Activated CD4-positive, alpha-beta T cell treated with anti-CD3 and anti-CD28 coated beads, Interleukin-2, amount 50 U/mL, for 4 hours (primary cell): Measurements from ENCODE around the gene ATP7A.
A peak's percentile ranks its signal among the peaks of the same experiment; 100 is the strongest.

Source experiments
- DNase-seq, 2 experiments: peaks; one replicate each; pipeline ENCODE4 v3.0.0-alpha.2; 2020

ATP7A gene

DNA sequence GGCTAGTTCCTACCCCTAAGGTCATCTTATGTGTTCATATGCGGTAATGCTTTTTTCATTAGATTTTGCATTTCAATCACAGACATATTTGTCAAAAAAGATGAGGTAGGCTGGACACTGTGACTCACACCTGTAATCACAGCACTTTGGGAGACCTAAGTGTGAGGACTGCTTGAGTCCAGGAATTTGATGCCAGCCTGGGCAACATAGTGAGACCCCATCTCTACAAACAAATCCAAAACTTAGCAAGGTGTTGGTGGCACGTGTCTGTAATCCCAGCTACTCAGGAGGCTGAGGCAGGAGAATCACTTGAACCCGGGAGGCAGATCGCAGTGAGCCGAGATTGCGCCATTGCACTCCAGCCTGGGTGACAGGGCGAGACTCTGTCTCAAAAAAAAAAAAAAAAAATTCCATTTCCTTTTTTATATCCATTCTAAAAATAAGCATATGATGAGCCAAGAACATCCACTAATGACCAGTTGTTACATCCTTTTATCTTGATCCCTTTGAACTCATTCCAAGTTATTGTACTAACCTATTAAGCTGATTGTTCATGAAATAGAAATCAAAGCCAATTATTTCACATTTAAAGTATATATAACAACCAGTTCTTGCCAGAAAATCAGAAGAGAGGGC, 35.5 kb downstream of the ATP7A start:
- DNase-seq, result no peak

DNA sequence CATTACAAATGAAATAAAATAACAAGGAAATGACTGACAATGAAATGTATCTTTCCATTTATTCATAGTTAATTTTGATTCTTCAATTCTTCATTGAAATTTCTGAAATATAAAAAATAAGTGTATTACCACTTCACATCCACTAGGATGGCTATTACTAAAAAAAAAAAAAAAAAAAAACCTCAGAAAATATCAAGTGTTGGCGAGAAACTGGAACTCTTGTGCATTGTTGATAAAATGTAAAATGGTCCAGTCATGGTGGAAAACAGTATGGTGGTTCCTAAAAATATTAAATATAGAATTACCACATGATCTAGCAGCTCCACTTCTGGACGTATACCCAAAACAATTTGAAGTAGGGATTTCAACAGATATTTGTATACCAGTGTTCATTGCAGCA, 36.1 kb downstream of the ATP7A start:
- no peak for DNase-seq

DNA sequence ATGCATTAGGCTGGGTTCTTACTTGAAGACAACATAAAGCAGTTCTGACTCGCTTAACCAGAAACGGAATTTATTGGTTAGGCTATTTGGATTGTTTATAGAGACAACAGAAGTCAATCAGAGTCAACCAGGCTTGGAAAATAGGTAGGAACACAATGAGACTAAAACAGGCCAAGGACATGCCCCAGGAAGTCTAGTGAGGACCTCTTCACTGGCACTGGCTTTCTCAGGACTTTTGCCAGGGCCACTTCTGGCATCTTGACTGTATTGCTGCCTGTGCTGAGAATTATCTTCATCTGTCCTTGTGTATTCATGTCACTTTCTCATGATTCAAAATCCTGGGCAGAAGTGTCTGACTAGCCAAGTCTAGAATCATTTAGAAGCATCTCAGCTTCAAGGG, 39.3 kb downstream of the ATP7A start:
- no peak for DNase-seq

DNA sequence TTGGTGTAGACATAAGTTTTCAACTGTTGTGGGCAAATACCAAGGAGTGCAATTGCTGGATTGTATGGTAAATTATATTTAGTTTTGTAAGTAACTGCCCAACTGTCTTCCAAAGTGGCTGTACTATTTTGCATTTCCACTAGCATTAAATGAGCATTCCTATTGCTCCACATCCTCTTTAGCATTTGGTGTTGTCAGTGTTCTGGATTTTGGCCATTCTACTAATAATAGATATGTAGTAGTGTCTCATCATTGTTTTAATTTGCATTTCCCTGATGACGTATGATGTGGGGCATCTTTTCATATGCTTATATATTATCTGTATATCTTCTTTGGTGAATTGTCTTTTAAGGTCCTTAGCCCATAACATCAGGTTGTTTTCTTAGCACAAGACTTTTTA, 41.7 kb downstream of the ATP7A start:
- no peak for DNase-seq

DNA sequence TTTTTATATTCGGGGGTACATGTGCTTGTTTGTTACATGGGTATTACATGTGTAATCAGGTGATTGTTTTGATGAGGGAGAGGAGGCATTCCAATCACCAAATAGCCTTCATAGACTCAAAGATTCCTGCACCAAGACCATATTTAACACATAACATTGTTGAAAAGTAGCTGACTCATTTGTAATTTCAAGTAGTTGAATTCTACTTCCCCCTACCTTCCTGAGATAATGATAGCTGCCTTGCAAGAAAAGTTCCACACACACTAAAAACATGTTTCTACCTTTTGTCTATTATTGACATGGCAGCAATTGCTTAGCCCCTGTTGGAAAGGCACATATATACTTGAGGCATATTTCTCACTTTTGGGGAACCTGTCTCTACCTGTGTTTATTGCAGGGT, 42.8 kb downstream of the ATP7A start:
- DNase-seq, result no peak

DNA sequence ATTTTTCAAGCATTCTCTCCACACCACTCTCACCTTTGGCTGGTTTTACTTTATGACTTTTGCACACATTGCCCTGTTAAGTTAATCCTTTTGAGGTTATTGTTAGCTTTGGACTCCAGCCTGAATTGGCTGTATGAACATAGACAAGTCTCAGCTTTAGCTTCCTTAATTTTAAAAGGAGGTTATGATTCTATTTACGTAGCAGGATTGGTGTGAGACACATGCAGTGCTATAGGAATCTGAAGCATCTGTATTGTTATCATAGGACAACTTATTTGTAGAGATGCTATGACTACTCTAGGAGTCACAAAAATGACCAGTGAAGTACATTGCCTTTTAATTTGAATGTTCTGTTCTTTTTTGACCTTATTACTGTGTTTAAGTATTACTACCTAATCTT, 43.2 kb downstream of the ATP7A start:
- DNase-seq, result no peak

DNA sequence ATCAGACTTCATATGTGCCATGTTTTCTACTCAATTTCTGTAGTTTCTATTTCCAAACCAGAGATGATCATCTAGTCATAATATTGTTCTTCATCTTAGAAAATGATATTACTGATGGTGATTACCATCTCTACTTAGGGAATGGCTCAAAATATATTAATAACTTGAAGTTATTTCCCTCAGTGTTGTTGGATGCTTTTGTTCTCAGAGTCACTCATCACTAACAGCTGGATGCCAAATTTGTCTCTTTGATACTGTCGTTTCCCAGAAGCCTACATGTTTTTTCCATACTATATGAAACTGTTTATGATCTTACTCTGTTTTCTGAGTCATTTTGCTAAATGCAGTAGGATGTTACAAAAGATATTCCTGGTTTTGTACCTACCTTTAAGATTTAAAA, 50.1 kb downstream of the ATP7A start:
- DNase-seq, result no peak

DNA sequence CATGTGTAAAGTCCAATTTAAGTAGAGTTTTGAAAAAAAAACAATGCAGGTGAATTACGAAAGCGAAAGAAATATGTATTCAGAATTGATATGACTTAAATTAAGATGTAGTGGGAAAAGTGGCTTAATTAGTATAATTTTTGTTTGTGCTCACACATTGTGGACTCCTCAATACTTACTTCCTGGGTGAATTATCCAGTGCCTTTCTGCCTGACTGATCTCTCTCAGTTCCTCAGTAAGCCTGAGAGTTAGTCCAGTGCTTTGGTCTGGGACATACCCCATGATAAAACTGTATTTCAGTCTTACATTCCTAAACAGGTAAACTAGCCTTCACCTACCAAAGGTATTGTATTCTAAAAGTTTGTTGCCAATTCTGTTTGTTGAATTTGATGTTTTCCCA, 50.6 kb downstream of the ATP7A start:
- no peak for DNase-seq

DNA sequence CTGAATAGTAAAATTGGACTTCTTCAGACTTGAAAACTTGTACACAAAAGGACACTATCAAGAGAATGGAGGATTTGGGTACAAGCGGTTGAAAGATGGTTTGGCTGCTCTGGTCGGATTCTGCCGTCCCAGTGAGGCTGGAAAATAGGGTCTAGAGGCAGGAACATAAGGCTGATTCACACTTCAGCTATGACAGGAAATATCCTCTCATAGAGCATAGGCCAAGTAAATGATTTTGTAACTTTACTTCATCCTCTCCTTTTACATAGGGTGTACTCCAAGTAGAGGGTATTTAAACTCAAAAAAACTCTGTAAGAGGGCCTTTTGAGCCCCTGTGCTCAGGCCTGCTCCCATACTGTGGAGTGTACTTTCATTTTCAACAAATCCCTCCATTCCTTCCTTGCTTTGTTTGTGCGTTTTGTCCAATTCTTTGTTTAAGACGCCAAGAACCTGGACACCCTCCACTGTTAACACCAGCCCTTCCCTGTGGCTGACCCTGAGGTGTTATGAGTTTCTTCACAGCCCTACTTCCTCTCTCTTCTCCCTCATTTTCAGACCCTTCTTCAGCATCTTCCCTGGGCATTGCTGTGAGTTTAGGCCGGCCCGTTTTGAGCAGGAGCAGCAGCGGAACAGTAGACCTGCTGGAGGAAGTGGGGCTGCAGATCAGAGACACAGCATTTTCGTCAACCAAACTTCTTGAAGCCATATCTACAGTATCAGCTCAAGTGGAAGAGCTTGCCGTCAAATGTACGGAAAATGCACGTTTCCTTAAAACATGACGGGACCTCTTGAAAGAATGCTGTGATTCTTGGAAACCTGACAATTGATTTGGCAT, 51.8 kb downstream of the ATP7A start:
- DNase-seq, result no peak

DNA sequence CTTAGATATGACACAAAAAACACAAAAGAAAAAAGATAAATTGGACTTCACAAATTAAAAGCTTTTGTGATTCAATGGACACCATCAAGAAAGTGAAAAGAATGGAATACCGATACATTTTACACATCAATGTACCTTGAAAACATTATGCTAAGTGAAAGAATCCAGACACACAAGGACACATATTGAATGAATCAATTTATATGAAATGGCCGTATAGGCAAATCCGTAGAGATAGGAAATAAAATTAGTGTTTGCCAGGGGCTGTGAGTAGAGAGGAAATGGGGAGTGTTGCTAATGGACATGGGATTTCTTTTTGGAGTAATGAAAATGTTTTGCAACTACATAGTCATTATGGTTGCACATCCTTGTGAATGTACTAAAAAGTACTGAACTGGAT, 55.9 kb downstream of the ATP7A start:
- no peak for DNase-seq

DNA sequence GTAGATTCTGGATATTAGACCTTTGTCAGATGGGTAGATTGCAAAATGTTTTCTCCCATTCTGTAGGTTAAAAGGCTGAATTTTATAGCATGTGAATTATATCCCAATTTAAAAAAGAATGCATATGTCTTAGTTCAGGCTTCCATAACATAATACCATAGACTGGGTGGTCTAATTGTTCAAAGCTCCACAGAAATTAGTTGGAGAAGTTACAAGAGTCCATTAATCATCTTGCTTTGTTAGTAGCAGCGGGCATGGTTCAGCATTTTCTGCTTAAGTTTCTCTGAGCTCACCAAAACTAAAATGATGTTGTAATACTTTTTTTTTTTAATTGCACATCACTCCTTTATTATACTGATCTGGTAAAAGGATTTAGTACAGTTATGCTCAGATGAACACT, 57.1 kb downstream of the ATP7A start:
- no peak for DNase-seq

DNA sequence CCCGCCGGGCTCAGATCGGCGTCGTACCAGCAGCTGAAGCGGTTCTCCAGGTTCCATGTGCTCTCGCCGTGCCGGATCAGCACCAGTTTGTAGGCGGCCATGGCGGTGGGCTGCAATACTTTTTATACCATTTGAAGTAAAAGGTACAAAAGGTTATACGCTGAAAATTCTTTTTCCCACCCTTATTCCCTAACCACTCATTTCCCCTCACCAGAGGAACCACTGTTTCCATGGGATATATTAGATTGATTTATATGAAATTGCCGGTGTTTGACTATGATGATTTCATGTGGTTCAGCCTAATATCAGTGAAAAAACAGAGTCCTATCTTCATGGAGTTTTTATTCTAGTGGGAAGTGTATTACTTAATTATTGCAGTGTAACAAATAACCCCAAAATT, 59.0 kb downstream of the ATP7A start, which contains the start of gene PGAM4:
PGAM4 (minus strand) TSS at position 101 of the 400 bp plus-strand sequence; CDS start at position 101, 0 bp downstream.
- DNase-seq, result no peak

DNA sequence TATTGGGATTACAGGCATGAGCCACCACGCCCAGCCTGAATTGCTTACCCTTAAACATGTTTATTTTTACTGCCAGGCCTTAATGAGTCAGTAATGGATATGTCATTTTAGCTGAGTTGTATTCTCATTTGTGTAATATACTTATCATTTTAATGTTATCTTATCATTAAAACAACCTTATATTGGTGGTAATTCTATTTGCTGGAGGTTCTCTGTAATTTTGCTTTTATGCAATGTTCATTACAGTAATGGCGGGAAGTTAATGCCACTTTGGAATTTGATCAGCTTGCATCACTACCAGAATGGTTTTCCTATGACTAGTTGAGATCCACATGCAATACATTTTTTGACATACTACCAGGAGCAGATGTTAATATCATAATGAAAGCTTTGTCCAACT, 65.3 kb downstream of the ATP7A start:
- DNase-seq, result no peak

DNA sequence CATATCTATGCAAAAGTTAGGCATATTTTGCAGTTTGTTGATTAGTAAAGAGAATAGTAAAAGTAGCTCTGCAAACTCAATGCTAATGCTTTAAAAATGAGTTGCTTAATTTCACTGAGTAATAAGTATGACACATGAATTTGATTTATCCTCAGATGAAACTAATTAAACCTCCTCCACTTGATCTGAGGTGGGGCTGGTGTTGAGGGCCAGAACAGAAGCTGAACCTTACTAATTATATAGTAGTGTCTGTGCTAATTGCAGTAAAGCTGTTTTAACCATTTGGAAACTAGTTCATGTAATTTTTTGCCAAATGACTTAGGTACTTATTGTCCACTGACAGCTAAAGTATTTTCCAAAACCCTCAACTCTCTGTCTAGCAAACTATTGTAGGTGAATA, 66.6 kb downstream of the ATP7A start:
- no peak for DNase-seq

DNA sequence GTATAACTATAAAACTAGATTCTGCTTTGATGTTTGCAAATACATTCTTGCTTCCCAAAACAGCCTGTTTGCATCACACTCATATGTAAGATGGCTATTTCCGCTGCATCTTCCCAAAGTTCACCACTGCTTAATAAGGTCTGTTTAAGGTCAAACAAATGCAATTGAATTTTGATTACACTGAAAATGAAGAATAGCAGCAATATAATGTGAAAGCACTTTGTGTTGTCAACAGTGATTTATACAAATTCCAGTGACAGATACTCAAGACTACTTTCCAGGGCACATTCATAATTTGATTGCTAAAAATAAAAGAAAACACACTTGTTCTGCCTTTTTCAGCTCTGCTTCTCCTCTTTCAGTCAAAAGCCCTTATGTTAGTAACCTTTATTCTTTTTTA, 67.0 kb downstream of the ATP7A start:
- no peak for DNase-seq

DNA sequence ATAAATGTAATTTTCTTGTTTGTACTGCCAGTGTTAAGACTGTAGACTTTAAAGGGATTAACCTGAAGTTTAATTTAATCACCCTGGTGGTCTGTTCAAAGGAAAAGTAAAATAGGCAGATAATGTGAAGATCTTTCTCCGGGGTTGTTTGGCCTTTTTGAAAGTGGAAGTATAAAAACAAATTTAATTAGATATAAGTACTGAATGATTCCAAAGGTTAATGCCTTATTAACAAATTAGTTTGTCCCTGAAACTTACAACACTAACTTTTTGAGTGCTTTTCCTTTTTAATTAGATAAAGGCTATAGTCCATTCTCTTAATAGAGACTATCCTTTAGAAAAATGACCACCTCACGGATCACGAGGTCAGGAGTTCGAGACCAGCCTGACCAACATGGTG, 69.4 kb downstream of the ATP7A start:
- no peak for DNase-seq

DNA sequence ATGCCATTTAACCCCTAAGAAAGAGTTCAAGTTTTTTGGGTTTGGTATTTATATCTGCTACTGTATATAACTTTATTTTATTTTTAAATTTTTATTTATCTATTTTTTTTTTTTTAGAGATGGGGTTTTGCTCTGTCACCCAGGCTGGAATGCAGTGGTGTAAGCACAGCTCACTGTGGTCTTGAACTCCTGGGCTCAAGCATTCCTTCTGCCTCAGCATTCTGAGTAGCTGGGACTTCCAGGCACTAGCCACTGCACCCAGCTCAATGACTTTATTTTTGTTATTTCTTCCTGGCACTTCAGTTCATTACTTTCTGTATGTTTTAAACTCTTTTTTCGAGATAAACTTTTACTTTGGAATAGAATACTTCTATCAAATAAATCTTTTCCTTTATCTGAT, 101.4 kb downstream of the ATP7A start:
- no peak for DNase-seq

DNA sequence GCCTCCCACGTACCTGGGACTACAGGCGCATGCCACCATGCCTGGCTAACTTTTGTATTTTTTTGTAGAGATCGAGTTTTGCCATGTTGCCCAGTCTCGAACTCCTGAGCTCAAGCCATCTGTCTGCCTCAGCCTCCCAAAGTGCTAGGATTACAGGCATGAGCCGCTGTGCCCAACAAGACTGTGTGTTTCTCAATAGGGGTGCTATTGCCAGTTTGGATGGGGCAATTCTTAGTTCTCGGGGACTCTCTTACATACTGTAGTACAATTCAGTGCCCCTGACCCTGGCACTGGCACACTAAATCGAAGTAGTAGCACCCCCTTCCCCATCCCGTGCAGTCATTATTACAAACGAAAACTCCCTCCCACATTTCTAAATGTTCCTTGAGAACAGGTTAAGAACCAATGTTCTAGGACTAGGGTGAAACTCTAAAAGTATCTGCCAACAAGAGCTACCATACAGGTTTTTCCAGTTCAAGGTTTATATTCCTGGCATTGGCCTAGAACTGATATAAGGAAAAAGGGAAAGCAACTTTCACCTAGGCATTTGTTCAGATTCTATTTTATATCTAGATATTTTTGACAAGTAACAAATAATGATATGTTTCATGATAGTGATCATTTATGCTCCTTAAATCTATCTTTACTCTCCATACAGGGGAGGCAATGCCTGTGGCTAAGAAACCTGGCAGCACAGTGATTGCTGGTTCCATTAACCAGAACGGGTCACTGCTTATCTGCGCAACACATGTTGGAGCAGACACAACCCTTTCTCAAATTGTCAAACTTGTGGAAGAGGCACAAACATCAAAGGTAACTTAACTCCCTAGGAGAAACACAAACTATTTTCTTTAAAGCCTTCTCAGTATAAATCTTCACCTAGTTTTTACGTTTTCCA, 109.3 kb downstream of the ATP7A start:
- no peak for DNase-seq

DNA sequence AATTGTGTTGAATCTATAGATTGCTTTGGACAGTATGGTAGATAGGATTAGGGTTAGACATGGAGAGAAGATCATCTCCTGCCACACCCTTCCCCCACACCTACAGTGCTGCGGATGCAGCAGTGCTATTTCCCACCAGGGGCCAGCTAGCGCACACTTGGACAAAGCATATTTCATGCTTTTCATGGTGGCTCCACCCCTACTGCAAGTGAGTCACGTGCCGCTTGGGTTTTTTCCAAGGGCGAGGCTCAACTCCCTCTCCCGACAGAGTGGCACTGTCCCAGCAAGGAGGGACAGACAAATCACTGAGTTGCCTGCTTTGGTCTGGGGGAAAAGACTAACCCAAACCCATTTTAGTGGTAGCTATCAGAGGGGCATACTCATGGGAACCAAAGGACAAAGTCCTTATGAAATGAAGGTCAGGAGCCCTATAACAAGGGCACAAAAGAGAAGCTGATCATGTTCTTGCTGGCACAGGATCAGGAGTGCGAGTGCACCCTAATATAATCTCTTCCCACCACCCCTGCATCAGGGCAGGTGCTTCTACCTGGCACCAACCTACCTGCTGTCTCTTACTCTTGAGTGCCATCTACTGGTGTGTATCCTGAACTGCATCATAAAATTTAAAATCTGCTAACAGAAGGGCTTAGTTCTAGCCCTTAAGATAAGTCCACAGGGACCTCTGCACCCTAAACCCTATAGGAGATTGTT, 114.0 kb downstream of the ATP7A start:
- peak in 1 of 2 experiments; percentile 1 for DNase-seq

DNA sequence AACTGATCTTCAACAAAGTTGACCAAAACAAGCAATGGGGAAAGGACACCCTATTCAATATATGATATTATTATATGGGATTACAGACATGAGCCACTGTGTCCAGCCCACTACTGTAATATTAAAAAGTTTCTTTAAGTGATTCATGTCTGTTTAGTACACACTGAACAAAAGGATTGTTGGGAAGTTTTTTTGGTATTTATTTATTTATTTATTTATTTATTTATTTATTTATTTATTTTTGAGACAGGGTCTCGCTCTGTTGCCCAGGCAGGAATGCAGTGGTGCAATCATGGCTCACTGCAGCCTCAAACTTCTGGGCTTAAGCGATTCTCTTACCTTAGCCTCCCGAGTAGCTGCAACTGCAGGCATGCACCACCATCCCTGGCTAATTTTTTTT, 117.3 kb downstream of the ATP7A start:
- no peak for DNase-seq

DNA sequence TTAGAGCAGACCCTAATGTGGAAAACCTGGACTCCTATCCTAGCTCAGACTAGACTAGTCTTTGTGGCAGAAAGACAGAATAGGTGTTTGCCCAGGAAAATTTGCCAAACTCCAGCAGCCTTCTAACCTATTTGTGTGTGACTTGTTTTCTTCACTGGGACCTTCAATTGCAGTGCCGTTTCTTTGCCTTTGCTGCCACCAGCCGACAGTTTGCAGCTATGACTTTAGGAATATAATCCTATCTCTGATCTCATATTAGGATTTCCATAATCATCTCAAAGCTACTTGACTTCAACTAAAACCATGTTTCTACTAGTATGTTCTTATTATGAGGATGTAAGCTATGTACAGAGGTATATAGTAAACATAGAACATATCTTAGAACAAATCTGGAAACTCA, 119.2 kb downstream of the ATP7A start:
- no peak for DNase-seq

DNA sequence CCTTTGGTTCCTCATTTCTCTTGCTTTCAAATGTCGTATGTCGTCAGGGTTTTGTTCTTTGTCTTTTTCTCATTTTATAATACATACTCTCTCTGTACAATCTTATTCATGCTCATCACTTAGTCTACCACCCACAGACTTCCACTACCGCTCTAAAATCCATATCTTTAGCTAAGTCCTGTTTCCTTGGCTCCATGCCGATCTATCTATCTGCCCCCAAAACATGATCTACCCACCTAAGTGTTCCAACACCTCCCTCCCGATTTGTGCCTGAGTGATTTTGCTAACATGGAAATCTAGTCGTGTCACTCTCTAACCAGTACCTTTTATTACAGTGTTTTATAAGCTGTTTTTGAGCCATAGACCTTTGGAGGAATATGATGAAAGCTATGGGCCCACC, 124.6 kb downstream of the ATP7A start:
- DNase-seq, result no peak

DNA sequence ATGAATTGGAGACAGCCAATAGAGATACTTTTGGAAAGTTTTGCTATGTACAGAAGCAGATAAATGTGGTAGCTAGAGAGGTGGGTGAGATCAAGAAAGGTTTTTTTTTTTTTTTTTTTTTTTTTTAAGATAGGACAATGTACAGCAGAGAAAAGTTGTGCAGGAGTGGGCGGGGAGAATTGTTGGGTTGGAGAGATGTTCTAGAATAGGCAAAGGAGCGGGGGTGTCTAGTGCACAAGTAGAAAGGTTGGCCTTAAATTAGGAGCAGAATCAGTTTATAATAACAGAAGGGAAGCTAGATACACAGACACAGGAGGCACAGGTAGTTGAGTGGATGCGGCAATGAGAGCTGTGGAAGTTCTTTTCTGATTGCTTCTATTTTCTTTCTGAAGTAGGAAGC, 127.4 kb downstream of the ATP7A start:
- DNase-seq, result no peak
